CD1c-positive myeloid dendritic cell (primary cell): ENCODE data around the gene ESYT3.
"Not testable (repeated sequence)": the region's sequence is repeated elsewhere in the genome, so short reads cannot be mapped to it uniquely, and the experiment has no call there.

Experiments used
- DNase-seq: peaks from one replicate; pipeline ENCODE4 v3.0.0-alpha.2; 2016; ENCODE audit errors: extremely low spot score

Gene ESYT3

GRCh38 chr3:138493804-138494606 is 59.6 kb downstream of the ESYT3 start:
- DNase-seq, result peak; percentile 6

- no peak for DNase-seq
Measured at GRCh38 chr3:138494607-138494929, 60.2 kb downstream of the ESYT3 start.

- not testable (repeated sequence) for DNase-seq
Measured at GRCh38 chr3:138495638-138496037, 61.2 kb downstream of the ESYT3 start.

- no peak for DNase-seq
Measured at GRCh38 chr3:138496436-138496835, 62.0 kb downstream of the ESYT3 start.

GRCh38 chr3:138497021-138497420 is 62.6 kb downstream of the ESYT3 start:
- no peak for DNase-seq

- no peak for DNase-seq
Measured at GRCh38 chr3:138497851-138498250, 63.4 kb downstream of the ESYT3 start.

GRCh38 chr3:138498991-138499390 is 64.6 kb downstream of the ESYT3 start:
- no peak for DNase-seq

GRCh38 chr3:138507524-138507923 is 73.1 kb downstream of the ESYT3 start:
- DNase-seq, result no peak

- DNase-seq, result no peak
Measured at GRCh38 chr3:138509586-138509985, 75.2 kb downstream of the ESYT3 start.

GRCh38 chr3:138511945-138512344 is 77.5 kb downstream of the ESYT3 start:
- DNase-seq, result no peak

GRCh38 chr3:138513090-138513843 is 78.9 kb downstream of the ESYT3 start:
- DNase-seq, result no peak

GRCh38 chr3:138521445-138521844 is 87.0 kb downstream of the ESYT3 start:
- DNase-seq, result not testable (repeated sequence)
